HCT116 (cell line): Measurements from ENCODE around the gene CDR2L. TPM values are rescaled to one million over a fixed set of nuclear protein-coding genes. Genes with fewer than 3 reads are reported as not detected.

ENCODE experiments used
- ATF3 ChIP-seq: IDR thresholded peaks from 2 replicates; pipeline ENCODE4 v1.6.1; 2012
- CTCF ChIP-seq, 3 experiments: fragments of 200-600 bp in 1 of 3; sonication (generic) in 1 of 3; IDR thresholded peaks in 2 of 3; conservative IDR thresholded peaks in 1 of 3; 2 replicates each; pipeline ENCODE4 v1.5.1; 2012 to 2017; ENCODE audit warnings: low read depth in 2 of 3, low read length in 2 of 3, antibody characterized with exemption in 1 of 3, borderline replicate concordance in 1 of 3, control low read depth in 1 of 3, mild to moderate bottlenecking in 1 of 3, mixed read lengths in 1 of 3, mixed run types in 1 of 3, moderate library complexity in 1 of 3; ENCODE audit not compliant: insufficient read depth in 1 of 3
- EGR1 ChIP-seq: IDR thresholded peaks from 2 replicates; pipeline ENCODE4 v1.6.1; 2012; ENCODE audit warnings: low read depth
- ELF1 ChIP-seq: IDR thresholded peaks from 2 replicates; pipeline ENCODE4 v1.6.1; 2012; ENCODE audit warnings: low read depth, borderline replicate concordance
- EZH2 ChIP-seq: fragments of 200-600 bp; sonication (generic); IDR thresholded peaks from 2 replicates; pipeline ENCODE4 v1.6.1; 2017; ENCODE audit warnings: antibody characterized with exemption, mixed run types
- JUND ChIP-seq: IDR thresholded peaks from 2 replicates; pipeline ENCODE4 v1.6.1; 2012
- POLR2A ChIP-seq: IDR thresholded peaks from 2 replicates; pipeline ENCODE4 v1.7.0; 2011; ENCODE audit warnings: borderline replicate concordance; ENCODE audit not compliant: insufficient read depth, insufficient read length; ENCODE audit errors: extremely low read depth
- SRF ChIP-seq: IDR thresholded peaks from 2 replicates; pipeline ENCODE4 v1.6.1; 2012; ENCODE audit warnings: low read depth
- YY1 ChIP-seq: IDR thresholded peaks from 2 replicates; pipeline ENCODE4 v1.6.1; 2011; ENCODE audit warnings: low read length, low read depth, moderate library complexity, mild to moderate bottlenecking; ENCODE audit not compliant: insufficient replicate concordance; ENCODE audit errors: extremely low read depth
- total RNA-seq: library from RNA; stranded (reverse); gene quantifications from one replicate; pipeline ENCODE4 v1.2.1, GENCODE V29; 2021; ENCODE audit not compliant: unreplicated experiment
- TF ChIP-seq, protein P1 (sequence below): IDR thresholded peaks from 2 replicates; pipeline ENCODE4 v1.6.1; 2011; ENCODE audit warnings: mild to moderate bottlenecking, low read length, moderate library complexity; ENCODE audit not compliant: insufficient replicate concordance; ENCODE audit errors: extremely low read depth

CDR2L gene
- total RNA-seq, 1 experiment from 2014 or later, result 26.5 TPM

DNA sequence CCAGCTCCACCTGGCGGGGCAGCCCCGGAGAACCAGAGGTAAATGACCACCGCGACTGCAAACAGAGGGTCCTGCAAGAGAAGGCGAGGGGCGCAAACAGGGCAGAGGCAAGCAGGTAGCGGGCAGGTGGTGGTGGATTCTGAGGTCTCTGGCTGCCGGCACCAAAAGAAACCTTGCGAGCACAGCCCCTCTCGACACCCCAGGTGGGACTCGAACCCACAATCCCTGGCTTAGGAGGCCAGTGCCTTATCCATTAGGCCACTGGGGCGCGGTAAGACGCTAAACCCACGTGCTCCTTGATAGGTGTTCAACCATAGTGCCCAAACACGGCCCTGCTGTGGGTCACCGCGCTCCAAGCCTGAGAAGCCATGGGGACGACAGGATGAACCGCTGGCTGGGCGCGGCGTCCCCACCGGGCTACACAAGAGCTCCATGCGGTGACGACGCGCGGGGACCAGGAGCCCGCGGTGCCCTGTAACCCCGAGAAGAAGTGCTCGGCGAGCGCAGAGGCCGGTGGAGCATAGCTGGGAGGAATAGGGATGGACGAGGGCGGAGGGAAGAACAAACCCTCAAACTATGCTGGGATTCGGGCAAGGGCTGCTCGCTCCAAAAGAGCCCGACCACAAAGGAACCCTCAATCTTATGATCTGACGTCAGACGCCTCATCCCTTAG is 46.9 kb downstream of the CDR2L start (continued):
- TF ChIP-seq POLR2A (no peak), CTCF (IDR thresholded peaks at IDR 0.05 in 2 of 3, conservative IDR thresholded peaks at IDR 0.05 in 1 of 3; ENCODE audit: borderline replicate concordance in 1 of 3, insufficient read depth in 1 of 3, low read depth in 2 of 3, low read length in 2 of 3) (peak in 2 of 3 experiments; percentile 7 to 37; a peak in 1 of 6 replicates), EGR1 (no peak), EZH2 (no peak), ELF1 (no peak), YY1 (peak; percentile 77), JUND (no peak), ATF3 (peak; percentile 99), SRF (no peak)
- TF ChIP-seq, protein P1, sequence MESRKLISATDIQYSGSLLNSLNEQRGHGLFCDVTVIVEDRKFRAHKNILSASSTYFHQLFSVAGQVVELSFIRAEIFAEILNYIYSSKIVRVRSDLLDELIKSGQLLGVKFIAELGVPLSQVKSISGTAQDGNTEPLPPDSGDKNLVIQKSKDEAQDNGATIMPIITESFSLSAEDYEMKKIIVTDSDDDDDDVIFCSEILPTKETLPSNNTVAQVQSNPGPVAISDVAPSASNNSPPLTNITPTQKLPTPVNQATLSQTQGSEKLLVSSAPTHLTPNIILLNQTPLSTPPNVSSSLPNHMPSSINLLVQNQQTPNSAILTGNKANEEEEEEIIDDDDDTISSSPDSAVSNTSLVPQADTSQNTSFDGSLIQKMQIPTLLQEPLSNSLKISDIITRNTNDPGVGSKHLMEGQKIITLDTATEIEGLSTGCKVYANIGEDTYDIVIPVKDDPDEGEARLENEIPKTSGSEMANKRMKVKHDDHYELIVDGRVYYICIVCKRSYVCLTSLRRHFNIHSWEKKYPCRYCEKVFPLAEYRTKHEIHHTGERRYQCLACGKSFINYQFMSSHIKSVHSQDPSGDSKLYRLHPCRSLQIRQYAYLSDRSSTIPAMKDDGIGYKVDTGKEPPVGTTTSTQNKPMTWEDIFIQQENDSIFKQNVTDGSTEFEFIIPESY, result peak; percentile 75
